GDM1 (cell line): ENCODE data around the gene ANK2.

Source experiments
- DNase-seq: peaks from one replicate; lab custom pipeline; 2025; lab: John Stamatoyannopoulos, UW

ANK2 gene

GRCh38 chr4:113398441-113399143 lies 349.1 kb downstream of the ANK2 start:
- no peak for DNase-seq

DNA sequence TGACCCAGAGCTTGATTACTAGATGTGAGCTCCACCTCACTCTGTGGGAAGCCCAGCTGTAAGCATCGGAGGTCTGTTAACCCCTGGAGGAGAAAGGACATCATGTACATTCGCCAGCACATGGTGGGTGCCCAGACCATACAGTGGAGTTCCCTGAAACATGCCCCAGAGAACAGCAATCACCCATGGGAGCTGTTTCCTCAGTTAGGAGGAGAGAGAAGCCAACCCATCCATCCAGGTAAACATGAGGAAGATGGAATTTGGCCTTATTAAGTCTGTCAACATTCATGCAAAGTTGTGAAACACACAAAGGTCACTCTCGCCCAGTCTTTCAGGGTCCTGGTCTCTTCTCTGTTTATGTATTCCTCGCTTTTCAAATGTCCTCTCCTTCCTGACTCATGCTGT lies 354.7 kb downstream of the ANK2 start:
- DNase-seq = no peak

GRCh38 chr4:113404841-113405240 lies 355.4 kb downstream of the ANK2 start:
- no peak for DNase-seq

GRCh38 chr4:113405874-113406722 lies 356.6 kb downstream of the ANK2 start:
- DNase-seq = no peak

DNA sequence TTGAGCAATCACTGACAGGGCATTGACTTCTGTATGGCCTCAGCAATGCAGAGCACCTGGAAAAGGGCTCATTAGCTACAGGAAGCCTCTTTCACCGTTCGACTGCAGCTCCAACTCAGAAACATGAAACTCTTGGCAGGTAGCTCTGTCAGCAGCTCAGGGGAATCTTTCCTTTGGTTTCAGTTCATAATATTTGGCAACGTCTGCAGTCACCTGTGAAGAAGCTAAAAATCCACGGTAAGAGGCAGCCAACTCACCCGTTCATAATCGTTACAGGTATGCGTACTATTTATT lies 357.2 kb downstream of the ANK2 start:
- DNase-seq = no peak

DNA sequence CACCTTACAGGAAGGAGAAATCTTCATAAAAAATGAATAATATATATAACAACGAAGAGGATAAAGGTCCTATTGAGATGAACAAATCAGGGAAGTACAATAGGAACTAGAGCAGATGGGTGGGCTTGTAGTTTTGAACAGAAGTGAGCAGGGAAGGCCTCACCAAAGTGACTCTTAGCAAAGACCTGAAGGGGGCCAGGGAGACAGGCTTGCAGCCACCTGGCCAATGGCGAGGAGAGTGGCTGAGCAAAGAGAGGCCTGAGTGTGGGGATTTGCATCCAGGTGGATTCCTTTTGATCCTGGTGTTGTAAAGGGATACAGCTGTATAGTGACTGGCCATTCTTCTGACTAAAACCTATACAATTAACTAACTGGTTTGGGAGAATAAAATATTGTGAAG lies 358.0 kb downstream of the ANK2 start:
- no peak for DNase-seq

DNA sequence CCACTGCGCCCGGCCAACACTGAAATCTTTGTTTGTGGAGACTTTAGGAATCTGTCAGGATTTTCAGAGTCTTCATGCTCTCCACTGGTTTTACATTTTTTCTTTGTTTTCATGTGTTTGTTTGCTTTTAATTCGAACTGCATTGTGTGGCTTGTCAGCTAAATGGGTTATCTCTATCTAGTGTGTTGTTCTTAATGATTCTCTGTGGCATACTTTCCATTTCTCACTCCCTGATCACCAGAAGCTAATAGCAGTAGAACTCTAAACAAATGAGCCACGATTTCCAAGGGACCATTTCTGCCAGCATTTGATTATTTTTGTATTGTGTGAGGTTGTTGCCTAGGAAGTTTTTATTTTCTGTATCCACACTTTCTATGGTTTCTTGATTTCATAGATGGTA lies 359.7 kb downstream of the ANK2 start:
- DNase-seq = no peak

GRCh38 chr4:113410686-113411085 lies 361.2 kb downstream of the ANK2 start:
- no peak for DNase-seq

GRCh38 chr4:113411496-113411938 lies 362.1 kb downstream of the ANK2 start:
- no peak for DNase-seq

DNA sequence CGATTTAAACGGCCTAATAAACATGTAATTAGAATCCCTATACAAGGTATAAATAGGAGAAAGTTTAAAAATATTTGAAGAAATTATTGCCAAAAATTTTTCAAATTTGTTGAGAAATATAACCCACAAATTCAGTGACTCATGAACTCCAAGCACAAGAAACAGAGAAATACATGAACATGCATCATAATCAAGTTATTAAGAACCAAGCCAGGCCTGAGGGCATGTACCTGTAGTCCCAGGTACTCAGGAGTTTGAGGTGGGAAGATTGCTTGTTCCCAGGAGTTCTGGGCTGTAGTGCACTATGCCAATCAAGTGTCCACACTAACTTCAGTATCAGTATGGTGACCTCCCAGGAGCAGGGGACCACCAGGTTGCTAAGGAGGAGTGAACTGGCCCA lies 370.2 kb downstream of the ANK2 start:
- DNase-seq = no peak

- no peak for DNase-seq
Observed at GRCh38 chr4:113420938-113421337, 371.5 kb downstream of the ANK2 start.

- no peak for DNase-seq
Observed at GRCh38 chr4:113423631-113424030, 374.2 kb downstream of the ANK2 start.

DNA sequence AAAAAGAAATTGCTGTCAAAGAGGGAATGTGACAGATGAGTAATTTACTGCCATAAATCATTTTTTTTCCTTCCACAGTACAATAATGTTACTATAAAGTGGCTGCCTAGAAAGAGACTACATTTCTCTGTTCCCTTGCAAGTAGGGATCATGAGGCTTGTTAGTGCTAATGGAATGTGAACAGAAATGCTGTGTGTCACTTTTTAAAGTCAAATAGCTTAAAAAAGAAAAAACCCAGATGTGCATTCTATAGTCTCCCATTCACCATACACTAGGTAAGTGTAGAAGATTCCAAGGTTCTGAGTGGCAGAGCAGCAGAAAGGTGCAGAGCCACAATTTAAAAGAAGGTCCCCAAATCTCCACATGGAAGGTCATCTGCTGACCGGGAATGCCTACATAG lies 383.7 kb downstream of the ANK2 start:
- DNase-seq = no peak
